A549 (cell line): ENCODE results near the gene VWA8. TPM values are rescaled to one million over a fixed set of nuclear protein-coding genes. Genes with fewer than 3 reads are reported as not detected.
"Not testable (repeated sequence)": the region's sequence is repeated elsewhere in the genome, so short reads cannot be mapped to it uniquely, and the experiment has no call there.

Experiments used
- ATAC-seq, 2 experiments: fragments of 200-7000 bp in 1 of 2; fragments of >200 bp in 1 of 2; cut with Nextera tagmentation in 1 of 2; cut with Tn5 transposase in 1 of 2; 3 replicates each; pipeline versions ENCODE4 v1.8.0 to v1.9.1; 2018 to 2020; ENCODE audit warnings: mild to moderate bottlenecking in 1 of 2, moderate library complexity in 1 of 2
- CTCF ChIA-PET: fragments of 300-600 bp; sonication (Branson Sonifier 250); formaldehyde crosslinking; extraction: SDS; loops from one replicate; lab custom pipeline; 2021; ENCODE audit warnings: antibody characterized with exemption, inconsistent platforms; lab: Yijun Ruan, JAX
- POLR2A ChIA-PET: fragments of 350-600 bp; formaldehyde crosslinking; extraction: SDS; loops from one replicate; lab custom pipeline; 2021; ENCODE audit warnings: antibody characterized with exemption, inconsistent platforms; lab: Yijun Ruan, JAX
- DNase-seq, 2 experiments: peaks; one replicate each; pipeline versions ENCODE4 v3.0.0 to v3.0.0-alpha.2; 2011 to 2016; ENCODE audit warnings: low read depth in 1 of 2, low spot score in 1 of 2
- FAIRE-seq: peaks from 2 replicates; lab custom pipeline; 2011; peaks lifted over from hg19 to GRCh38; lab: Jason Lieb, UNC
- H3K27ac ChIP-seq, 2 experiments: fragments of >200 bp; sonication (Bioruptor Twin); formaldehyde crosslinking; 3 replicates each; pipeline ENCODE4 v1.5.1; 2016 to 2017
- H3K4me1 ChIP-seq: fragments of >200 bp; sonication (Bioruptor Twin); formaldehyde crosslinking; 3 replicates; pipeline ENCODE4 v1.6.1; 2016
- H3K4me2 ChIP-seq: fragments of >200 bp; sonication (Bioruptor Twin); formaldehyde crosslinking; 3 replicates; pipeline ENCODE4 v1.6.1; 2016
- H3K4me3 ChIP-seq: fragments of >200 bp; sonication (Bioruptor Twin); formaldehyde crosslinking; 3 replicates; pipeline ENCODE4 v1.5.1; 2016
- H3K9me3 ChIP-seq: fragments of >200 bp; sonication (Bioruptor Twin); formaldehyde crosslinking; 3 replicates; pipeline ENCODE4 v1.6.1; 2016
- BCL3 ChIP-seq: fragments of >200 bp; sonication (Bioruptor Twin); formaldehyde crosslinking; IDR thresholded peaks from 3 replicates; pipeline ENCODE4 v1.6.1; 2016
- EHMT2 ChIP-seq: fragments of 200-600 bp; sonication (generic); IDR thresholded peaks from 2 replicates; pipeline ENCODE4 v1.6.1; 2016; ENCODE audit warnings: antibody characterized with exemption, low read depth, mild to moderate bottlenecking, moderate library complexity
- ELK1 ChIP-seq: fragments of 150-350 bp; IDR thresholded peaks from 2 replicates; pipeline ENCODE4 v1.6.1; 2014; ENCODE audit warnings: low read depth, mild to moderate bottlenecking, low read length
- EP300 ChIP-seq, 2 experiments: fragments of >200 bp; sonication (Bioruptor Twin); formaldehyde crosslinking; IDR thresholded peaks; 2 replicates in 1 of 2; 3 replicates in 1 of 2; pipeline ENCODE4 v1.6.1; 2016 to 2017
- HMGXB4 ChIP-seq: fragments of 250-450 bp; sonication (Bioruptor Pico); IDR thresholded peaks from 2 replicates; pipeline ENCODE4 v1.5.0; 2021; ENCODE audit warnings: mild to moderate bottlenecking, moderate library complexity, borderline replicate concordance
- KDM5A ChIP-seq: fragments of 200-600 bp; sonication (generic); IDR thresholded peaks from 2 replicates; pipeline ENCODE4 v1.6.1; 2016; ENCODE audit warnings: antibody characterized with exemption, mild to moderate bottlenecking
- NR3C1 ChIP-seq: fragments of >200 bp; sonication (Bioruptor Twin); formaldehyde crosslinking; IDR thresholded peaks from 3 replicates; pipeline ENCODE4 v1.6.1; 2017
- POLR2AphosphoS2 ChIP-seq: conservative IDR thresholded peaks from 2 replicates; pipeline ENCODE4 v1.6.1; 2012; ENCODE audit warnings: low read length, improper control_type of control experiment, inconsistent platforms
- SREBF2 ChIP-seq: fragments of 450-650 bp; IDR thresholded peaks from 2 replicates; pipeline ENCODE4 v1.6.1; 2014; ENCODE audit warnings: mild to moderate bottlenecking, moderate library complexity
- ZNF302 ChIP-seq: fragments of 250-450 bp; sonication (Bioruptor Pico); IDR thresholded peaks from 2 replicates; pipeline ENCODE4 v1.9.0; 2021; ENCODE audit warnings: inconsistent platforms, mild to moderate bottlenecking, moderate library complexity
- ZSCAN20 ChIP-seq: fragments of 250-450 bp; sonication (Bioruptor Pico); IDR thresholded peaks from 2 replicates; pipeline ENCODE4 v1.8.0; 2022; ENCODE audit warnings: mild to moderate bottlenecking, moderate library complexity
- WGBS: methylation state at CpG from one replicate; pipeline ENCODE4 v1.1.6; 2017; ENCODE audit errors: missing lambda C conversion rate; 5-methylcytosine and 5-hydroxymethylcytosine counted together
- polyA plus RNA-seq, 4 experiments: library from polyadenylated mRNA; depleted of rRNA in 3 of 4; stranded (reverse); fragments of >200 nt; fragmentation: RNase III in 1 of 4; extraction: RNeasy Plus Mini Kit Qiagen cat#74134 plus additional on column Dnase treatment in 1 of 4; gene quantifications; 2 replicates in 3 of 4; 3 replicates in 1 of 4; pipeline ENCODE4 v1.2.3, GENCODE V29; 2011 to 2017
- TF ChIP-seq, protein P1 (sequence below): fragments of 450-650 bp; IDR thresholded peaks from 2 replicates; pipeline ENCODE4 v1.6.1; 2014; ENCODE audit warnings: antibody characterized with exemption
- TF ChIP-seq, protein P2 (sequence below): IDR thresholded peaks from 2 replicates; pipeline ENCODE4 v1.6.1; 2012

VWA8 gene
- polyA plus RNA-seq, 2 of the 4 experiments (the other 2 are of a cell fraction): 6.4 to 15.3 TPM

DNA sequence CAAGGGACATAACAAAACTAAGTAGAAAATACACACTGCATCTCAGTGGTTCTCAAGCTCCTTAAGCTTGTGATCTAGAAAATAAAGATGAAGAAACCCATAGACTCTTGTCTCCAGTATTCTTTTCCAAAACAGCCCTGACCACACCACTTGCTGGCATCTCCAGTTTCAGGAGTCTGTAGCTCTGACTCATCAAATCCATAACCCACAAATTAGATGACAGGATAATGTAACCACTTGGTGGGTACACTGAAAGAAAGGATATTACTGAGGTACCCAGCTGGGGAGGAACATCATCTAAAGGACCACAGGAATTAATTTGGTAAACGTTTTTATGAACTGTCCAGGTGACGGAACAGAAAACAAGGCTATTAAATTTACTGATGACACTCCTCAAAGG is 214.7 kb downstream of the VWA8 start:
- Histone ChIP-seq H3K4me1 (no peaks in the 10 kb centered on the region), H3K27ac (no peak overlapping the region), H3K4me2 (no peak overlapping the region), H3K9me3 (no peaks in the 10 kb centered on the region), H3K4me3 (no peak overlapping the region)
- ATAC-seq (no peak), DNase-seq (no peak), FAIRE-seq (no peak)
- POLR2A ChIA-PET: no interaction called here
- CTCF ChIA-PET: no interaction called here
- WGBS: 76% methylated on average over 2 of the region's 2 CpGs
- TF ChIP-seq BCL3 (no peak), EHMT2 (no peak), KDM5A (no peak), ZSCAN20 (CRISPR knock-in tag) (no peak), ELK1 (no peak), NR3C1 (no peak), ZNF302 (no peak), HMGXB4 (CRISPR knock-in tag) (no peak), SREBF2 (no peak)
- TF ChIP-seq, protein P1, sequence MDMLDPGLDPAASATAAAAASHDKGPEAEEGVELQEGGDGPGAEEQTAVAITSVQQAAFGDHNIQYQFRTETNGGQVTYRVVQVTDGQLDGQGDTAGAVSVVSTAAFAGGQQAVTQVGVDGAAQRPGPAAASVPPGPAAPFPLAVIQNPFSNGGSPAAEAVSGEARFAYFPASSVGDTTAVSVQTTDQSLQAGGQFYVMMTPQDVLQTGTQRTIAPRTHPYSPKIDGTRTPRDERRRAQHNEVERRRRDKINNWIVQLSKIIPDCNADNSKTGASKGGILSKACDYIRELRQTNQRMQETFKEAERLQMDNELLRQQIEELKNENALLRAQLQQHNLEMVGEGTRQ: no peak
- TF ChIP-seq, protein P2, sequence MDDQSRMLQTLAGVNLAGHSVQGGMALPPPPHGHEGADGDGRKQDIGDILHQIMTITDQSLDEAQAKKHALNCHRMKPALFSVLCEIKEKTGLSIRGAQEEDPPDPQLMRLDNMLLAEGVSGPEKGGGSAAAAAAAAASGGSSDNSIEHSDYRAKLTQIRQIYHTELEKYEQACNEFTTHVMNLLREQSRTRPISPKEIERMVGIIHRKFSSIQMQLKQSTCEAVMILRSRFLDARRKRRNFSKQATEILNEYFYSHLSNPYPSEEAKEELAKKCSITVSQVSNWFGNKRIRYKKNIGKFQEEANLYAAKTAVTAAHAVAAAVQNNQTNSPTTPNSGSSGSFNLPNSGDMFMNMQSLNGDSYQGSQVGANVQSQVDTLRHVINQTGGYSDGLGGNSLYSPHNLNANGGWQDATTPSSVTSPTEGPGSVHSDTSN: no peak
- TF ChIP-seq, all 56 proteins: peak for 0

- DNase-seq, H3K4me2 ChIP-seq, FAIRE-seq, H3K9me3 ChIP-seq, CTCF ChIA-PET, POLR2A ChIA-PET, ATAC-seq, H3K27ac ChIP-seq, H3K4me1 ChIP-seq, H3K4me3 ChIP-seq: not testable (repeated sequence)
- 94% methylated on average over 3 of the region's 3 CpGs for WGBS
Measured at GRCh38 chr13:41745496-41745895, 215.4 kb downstream of the VWA8 start.

DNA sequence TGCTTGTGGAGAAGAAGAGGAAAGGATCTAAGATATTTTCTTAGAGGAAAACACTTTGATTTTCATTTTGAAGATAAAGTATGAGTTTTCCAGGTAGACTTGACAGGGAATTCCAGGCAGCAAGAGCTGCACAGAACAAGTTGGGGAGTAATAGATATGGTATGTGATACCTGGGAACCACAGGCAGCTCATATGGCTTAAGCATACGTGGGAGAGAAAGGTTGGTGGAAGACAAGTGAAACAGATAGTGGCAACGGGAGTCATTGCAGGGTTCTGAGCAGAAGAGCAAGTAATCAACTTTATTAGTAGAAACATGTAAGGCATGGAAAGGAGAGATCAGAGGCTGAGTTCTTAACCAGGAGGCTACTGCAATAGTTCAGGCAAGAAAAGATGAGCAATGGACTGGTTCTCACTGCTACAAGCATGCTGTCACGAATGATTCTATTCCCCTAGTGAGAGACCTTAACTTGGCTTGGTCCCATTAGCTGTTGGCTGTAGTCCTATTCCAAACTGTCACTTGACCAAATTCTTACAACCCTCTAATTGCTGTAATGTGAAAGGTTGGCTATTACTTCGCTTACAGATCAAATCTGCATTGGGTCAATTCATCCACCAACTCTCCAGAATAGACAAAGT is 217.9 kb downstream of the VWA8 start:
- 92% methylated on average over 4 of the region's 4 CpGs for WGBS
- TF ChIP-seq EHMT2 (no peak), EP300 (IDR thresholded peaks at IDR 0.05) (no peak), POLR2AphosphoS2 (no peak)
- TF ChIP-seq, all 56 proteins: peak for 0
- DNase-seq: no peak
- Histone ChIP-seq H3K4me3 (no peak overlapping the region), H3K4me1 (no peaks in the 10 kb centered on the region), H3K4me2 (no peak overlapping the region), H3K9me3 (no peaks in the 10 kb centered on the region), H3K27ac (no peak overlapping the region)
- ATAC-seq: no peak
- ChIA-PET CTCF (interaction anchor here (0.7 kb wide), 1 partner anchor 23 kb away, joined by 3 read pairs; no protein-coding TSS in a partner anchor), POLR2A (no interaction called here)
- no peak for FAIRE-seq
